ENCODE data around the gene NPAS3.

The NPAS3 gene

GRCh38 chr14:33711194-33711593 lies 772.5 kb downstream of the NPAS3 start:
- no peak for DNase-seq (ENCODE audit: low read depth in 2 of 2)

- DNase-seq (ENCODE audit: low read depth in 2 of 2): no peak
Measured at GRCh38 chr14:33711811-33712216, 773.1 kb downstream of the NPAS3 start.

DNA sequence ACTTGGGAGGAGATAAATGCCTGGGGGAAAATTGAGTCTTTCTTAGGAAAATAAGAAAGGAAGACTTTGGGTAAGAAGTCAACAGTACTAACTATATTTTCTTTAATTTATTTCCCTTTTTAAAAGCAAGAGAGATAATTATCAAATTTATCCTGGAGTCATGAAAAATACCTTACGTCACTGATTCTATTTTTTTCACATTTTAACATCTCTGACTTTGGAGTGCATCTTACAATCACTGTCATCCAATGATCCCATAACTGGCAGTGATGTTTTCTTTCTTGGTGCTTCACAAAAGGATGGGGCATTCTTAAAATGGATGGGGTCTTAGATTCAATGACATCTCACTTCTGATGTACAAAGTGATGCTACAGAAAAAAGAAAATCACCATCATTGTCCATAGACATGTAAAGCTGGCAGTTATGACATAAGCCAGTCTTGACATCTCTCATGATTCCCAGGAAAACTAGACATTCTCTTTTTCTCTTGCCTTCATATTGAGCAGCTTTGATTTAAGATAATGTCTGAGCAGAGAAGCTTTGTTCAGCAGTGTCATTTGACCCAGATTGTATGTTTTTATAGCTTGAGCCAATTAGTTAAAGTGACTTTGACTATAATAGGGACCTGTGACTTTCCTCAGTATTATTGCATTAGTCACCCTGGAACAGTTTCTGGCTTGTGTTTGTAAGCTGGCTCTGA lies 776.0 kb downstream of the NPAS3 start:
- no peak for DNase-seq (ENCODE audit: low read depth in 2 of 2)

DNA sequence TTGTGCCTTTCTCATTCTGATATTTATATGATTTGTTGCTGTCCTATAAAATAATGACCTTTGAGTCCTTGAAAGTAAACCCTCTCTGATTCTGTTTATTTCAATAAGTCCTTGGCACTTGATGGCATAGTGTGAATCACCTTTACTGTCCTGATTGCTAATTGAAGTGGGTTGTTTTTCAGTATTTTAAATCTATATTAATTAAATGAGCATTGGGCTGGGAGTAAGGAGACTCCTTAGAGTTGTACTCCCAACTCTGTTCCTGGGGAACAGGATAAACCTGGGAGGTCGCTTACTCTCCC lies 776.5 kb downstream of the NPAS3 start:
- no peak for DNase-seq (ENCODE audit: low read depth in 2 of 2)

DNA sequence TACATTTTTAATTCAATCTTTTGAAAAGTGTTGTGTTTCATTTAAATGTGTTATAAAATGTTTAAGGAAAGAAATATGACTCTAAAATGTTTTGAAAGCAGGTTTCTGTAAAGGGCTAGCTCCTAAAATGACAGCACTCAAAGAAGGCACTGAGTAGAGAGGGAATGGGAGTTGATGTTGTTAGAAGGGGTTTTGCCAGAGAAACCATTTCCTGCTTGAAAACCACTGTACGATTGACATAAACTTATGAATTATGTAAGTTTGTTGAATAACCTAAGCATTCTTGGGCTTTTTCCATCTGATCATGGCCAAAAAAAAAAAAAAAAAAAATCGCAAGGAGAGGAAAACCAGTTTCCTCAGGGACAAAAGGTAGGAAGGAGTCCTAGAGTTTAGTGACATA lies 778.2 kb downstream of the NPAS3 start:
- no peak for DNase-seq (ENCODE audit: low read depth in 2 of 2)

DNA sequence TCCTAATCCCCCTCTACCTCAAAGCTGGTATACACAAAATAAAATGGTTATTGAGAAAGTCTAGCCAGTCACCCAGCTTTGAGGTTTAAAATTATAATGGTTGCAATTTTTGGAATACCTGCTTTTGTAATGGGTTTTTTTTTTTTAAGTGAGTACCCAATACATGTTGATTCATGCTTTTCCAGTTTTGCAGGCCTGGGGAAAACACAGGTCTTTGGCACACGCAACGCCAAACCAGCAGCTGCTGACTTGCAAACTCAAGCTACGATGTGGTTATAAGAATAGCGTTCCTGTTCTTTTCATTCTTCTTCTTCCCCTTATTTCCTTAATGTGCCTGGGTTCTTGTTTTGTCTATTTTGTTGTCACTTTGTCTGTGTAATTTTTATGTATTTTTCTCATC lies 779.2 kb downstream of the NPAS3 start:
- no peak for DNase-seq (ENCODE audit: low read depth in 2 of 2)

DNA sequence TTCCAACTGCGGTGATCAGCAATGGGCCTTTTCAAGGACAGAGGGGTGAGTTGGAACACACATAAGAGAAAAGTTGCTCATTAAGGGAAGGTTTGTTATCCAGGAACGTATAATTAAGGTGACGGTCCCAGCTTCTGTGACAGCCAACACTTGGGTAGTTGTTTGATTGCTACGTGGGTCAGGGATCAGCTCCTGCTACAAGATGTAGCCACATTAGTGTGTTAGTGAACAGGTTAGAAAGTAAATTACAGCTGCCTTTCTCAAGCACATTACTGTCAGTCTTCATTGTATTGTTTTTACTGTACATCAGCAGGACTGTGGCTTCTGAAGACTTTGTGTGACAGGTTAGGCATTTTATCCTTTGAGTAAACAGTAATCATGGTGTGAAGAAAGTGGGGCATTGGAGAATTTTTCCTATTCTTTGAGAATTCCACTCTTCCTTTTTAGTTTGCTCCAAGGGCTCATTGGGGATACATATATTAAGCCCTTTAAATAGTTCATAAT lies 781.7 kb downstream of the NPAS3 start:
- DNase-seq (ENCODE audit: low read depth in 2 of 2): no peak

- no peak for DNase-seq (ENCODE audit: low read depth in 2 of 2)
Measured at GRCh38 chr14:33726685-33727084, 788.0 kb downstream of the NPAS3 start.

DNA sequence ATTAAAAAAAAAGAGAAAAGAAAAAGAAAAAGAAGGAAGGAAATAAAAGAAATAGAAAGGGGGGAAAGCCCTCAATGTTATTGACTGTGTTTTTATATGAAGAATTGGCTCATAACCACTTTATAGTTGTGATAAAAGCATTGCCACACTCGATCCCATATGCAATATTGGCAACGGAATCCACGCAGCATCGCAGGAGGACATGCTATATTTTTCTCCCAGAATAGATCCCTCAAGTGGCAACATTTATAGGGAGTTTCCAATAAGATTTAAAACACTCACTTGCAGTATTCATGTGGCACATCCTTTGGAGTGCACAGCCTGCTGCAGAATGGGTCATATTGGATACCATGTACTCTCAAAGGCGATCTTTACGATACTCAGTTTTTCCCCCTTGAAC lies 788.9 kb downstream of the NPAS3 start:
- DNase-seq (ENCODE audit: low read depth in 2 of 2): no peak

DNA sequence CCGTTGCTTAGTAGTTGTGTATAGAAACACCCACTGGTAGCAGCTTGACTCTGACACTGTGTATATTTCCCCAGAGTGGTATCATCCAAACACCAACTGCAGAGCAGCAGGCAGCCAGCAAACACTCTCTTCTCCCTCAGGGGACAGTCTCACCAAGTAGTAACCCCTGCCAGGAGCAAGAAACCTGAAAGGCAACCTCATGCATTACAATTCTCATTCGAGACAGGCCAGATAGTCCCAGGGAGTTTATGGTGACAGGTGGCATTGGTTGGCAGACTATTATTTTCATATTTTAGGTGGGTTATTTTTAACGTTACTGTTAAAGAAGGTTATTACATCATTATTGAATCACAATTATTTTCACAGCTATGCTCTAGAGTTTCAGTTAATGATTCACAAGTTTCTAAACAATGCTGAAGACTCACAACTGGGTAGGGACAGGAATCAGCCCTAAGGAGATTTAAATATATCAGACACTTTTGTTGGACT lies 789.4 kb downstream of the NPAS3 start:
- no peak for DNase-seq (ENCODE audit: low read depth in 2 of 2)

DNA sequence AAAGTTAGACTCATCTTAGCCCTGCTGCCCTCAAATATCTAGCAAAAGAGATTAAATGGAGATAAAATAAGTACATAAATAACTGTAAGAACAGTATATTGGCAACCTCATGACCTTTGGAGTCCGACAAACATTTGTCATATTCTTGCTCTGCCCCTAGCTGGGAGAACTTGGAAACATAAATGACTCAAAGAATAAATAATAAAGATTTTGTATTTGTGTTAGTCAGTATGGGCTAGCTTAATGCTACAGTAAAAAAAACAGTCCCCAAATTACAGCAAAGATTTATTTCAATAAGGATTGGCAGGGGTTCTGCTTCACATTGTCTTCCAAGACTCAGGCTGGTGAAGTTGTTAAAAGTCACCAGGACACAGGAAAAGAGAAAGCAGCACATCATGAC lies 791.5 kb downstream of the NPAS3 start:
- DNase-seq (ENCODE audit: low read depth in 2 of 2): no peak

- no peak for DNase-seq (ENCODE audit: low read depth in 2 of 2)
Measured at GRCh38 chr14:33732175-33732574, 793.5 kb downstream of the NPAS3 start.

DNA sequence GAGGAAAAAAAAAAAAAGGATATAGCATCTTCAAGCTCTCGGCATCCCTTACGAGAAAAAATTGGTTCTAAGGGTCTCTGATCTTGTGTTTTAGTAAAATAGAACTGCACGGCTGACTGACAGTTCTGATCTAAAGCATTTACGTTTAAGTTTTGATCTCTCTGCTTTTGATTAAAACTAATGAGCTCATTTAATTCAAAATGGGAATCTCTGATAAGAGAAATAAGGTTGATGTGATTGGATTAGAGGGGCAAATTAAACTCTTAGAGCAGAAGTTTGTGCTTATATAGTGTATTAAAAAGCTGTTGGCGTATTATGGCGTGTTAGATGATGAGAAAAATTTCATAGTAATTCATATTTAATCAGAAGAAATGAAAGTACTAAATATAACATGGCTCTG lies 794.6 kb downstream of the NPAS3 start:
- no peak for DNase-seq (ENCODE audit: low read depth in 2 of 2)

DNA sequence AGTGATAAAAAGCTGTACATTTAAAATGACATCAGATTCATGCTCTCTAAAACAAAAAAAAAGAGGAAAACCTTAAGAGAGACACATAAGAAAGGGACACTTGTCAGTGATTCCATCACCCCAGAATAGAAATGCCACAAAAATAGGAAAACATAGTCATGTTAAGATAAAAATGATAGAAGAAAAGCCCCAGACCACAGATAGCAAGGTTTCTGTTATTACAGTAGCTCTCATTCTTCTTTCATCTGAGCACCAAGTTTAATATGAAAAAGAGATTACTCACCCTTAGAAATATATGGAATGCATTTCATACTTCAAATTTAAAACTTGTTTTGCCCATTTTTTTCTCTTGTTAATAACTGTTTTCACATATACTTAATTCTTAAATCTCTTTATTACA lies 795.0 kb downstream of the NPAS3 start:
- no peak for DNase-seq (ENCODE audit: low read depth in 2 of 2)

- DNase-seq (ENCODE audit: low read depth in 2 of 2): no peak
Measured at GRCh38 chr14:33734387-33734786, 795.7 kb downstream of the NPAS3 start.

DNA sequence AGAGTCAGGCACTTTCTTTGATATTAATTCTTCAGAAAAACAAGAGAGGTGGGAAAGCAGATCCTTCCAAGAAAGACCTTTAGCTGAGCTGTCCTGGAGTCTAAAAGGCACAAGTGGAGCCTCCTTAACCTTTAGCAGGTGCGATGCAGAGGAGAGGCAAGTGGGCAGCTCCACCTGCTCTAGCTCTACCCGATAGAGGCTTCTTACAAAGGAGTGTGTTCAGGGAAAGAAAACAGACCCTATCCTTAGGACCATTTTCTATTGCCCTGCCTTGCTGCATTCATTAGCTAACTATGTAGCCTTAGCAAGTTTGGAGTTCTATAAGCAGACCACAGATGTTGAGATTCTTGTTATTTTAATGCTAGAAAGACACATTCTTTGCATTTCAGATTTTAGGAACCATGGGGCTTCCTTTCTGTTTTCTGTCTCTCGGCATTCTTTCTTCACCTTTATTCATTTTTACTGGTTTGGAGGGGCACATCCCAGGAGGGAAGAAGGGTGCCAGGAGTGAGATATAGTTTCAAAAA lies 797.7 kb downstream of the NPAS3 start:
- no peak for DNase-seq (ENCODE audit: low read depth in 2 of 2)

DNA sequence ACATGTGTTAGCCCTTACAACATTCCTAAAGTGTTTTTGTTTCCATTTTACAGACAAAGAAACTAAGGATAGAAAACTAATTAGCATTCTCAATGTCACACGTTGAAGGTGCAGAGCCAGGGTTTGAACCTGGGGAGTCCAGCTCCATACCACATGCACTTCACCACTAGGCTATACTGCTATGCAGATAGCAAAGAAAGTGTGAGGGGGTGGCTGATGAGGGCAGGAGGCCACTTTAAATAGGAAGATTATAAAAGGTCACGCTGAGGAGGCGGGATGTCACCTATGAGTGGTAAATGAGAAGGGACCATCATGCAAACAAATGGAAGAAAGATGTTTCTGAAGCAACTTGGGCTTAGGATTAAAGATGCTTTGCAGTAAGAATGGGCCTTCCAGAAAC lies 798.3 kb downstream of the NPAS3 start:
- DNase-seq (ENCODE audit: low read depth in 2 of 2): no peak

DNA sequence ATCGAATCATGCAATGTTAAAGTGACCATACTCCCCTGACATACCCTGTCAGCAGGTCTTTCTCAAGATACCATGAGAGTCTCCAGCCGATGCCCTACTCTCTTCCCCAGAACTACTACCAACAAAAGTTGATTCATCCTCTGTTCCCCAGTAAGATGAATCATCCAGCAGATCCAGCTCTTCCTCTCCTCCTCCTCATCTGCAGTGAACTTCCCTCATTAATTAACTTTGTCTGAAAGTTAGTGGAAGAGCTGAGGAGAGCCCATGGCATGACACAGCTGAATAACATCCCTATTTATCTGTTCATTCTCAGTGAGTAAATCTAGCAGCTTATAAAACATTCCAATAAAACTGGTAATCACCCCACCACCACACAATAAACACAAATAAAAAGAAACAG lies 798.8 kb downstream of the NPAS3 start:
- no peak for DNase-seq (ENCODE audit: low read depth in 2 of 2)

GRCh38 chr14:33738029-33738428 lies 799.4 kb downstream of the NPAS3 start:
- DNase-seq (ENCODE audit: low read depth in 2 of 2): no peak

GRCh38 chr14:33738491-33738890 lies 799.8 kb downstream of the NPAS3 start:
- DNase-seq (ENCODE audit: low read depth in 2 of 2): no peak

DNA sequence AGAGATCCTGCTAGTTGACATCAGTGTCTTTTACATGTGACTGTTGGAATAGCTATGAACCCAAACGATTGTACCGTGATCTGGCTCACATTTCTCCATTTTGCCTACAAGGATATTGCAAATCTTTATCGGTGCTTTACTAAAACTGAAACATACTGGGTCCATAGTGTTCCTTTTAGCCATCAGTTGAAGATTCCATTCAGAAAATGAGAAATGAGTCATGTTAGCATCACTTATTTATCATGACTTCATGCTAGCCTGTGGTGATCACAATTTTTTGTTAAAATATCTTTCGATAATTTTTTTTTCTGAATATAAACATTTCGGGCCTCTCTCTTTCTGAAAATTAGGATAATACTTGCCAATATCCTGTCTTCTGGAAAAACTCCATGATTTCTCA lies 801.9 kb downstream of the NPAS3 start:
- DNase-seq (ENCODE audit: low read depth in 2 of 2): no peak

GRCh38 chr14:33742166-33742565 lies 803.5 kb downstream of the NPAS3 start:
- no peak for DNase-seq (ENCODE audit: low read depth in 2 of 2)

- DNase-seq (ENCODE audit: low read depth in 2 of 2): no peak
Measured at GRCh38 chr14:33745163-33745562, 806.5 kb downstream of the NPAS3 start.

DNA sequence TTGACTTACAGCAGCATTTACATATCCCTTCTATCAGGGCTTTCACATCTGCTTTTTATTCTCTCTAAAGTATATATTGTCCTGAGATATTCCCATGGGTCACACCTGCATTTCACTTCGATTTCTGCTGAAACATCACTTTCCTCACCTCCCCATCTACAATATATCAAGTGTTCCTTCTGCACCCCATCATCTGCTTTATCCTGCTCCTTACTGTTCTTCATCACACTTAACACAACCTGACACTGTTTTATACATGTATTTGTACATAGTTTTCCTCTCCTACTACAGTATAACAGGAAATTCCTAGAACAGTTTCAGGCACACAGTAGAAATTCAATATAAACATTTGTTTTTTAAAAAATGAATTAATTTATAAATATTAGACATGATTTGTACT lies 809.1 kb downstream of the NPAS3 start:
- no peak for DNase-seq (ENCODE audit: low read depth in 2 of 2)
